Naive thymus-derived CD8-positive, alpha-beta T cell (primary cell): ENCODE measurements around the gene ZBTB8A. TPM values are rescaled to one million over a fixed set of nuclear protein-coding genes. Genes with fewer than 3 reads are reported as not detected.

ENCODE experiments used
- ATAC-seq, 2 donors: fragments of 150-1000 bp; cut with Tn5 transposase in 1 of 2; sonication (Bioruptor Pico), chemical (Tn5 transposase) in 1 of 2; 1 replicate in 1 of 2; 2 replicates in 1 of 2; pipeline ENCODE4 v1.10.0; 2021; ENCODE audit warnings: mild to moderate bottlenecking in 2 of 2, moderate library complexity in 2 of 2
- POLR2A ChIA-PET: fragments of 350-600 bp; sonication (Branson Sonifier 250); formaldehyde crosslinking; loops from one replicate; lab custom pipeline; 2021; ENCODE audit warnings: antibody characterized with exemption; lab: Charles Lee
- DNase-seq, 10 donors: peaks; one replicate each; pipeline versions ENCODE4 v3.0.0 to v3.0.0-alpha.2; 2020 to 2022
- H3K27ac Mint-ChIP-seq, 10 donors: one replicate each; pipeline ENCODE4 v1.8.0; 2020 to 2022; ENCODE audit warnings: mild to moderate bottlenecking in 10 of 10, mixed read lengths in 10 of 10, moderate library complexity in 4 of 10, inconsistent platforms in 1 of 10
- H3K27me3 Mint-ChIP-seq, 5 donors: one replicate each; pipeline ENCODE4 v1.8.0; 2021 to 2022; ENCODE audit warnings: mixed read lengths in 5 of 5
- H3K36me3 Mint-ChIP-seq, 3 donors: one replicate each; pipeline ENCODE4 v1.8.0; 2020 to 2022; ENCODE audit warnings: mixed read lengths in 3 of 3, mild to moderate bottlenecking in 2 of 3, inconsistent platforms in 1 of 3
- H3K4me1 Mint-ChIP-seq, 4 donors: one replicate each; pipeline ENCODE4 v1.8.0; 2021 to 2022; ENCODE audit warnings: mixed read lengths in 4 of 4
- H3K4me3 Mint-ChIP-seq, 10 donors: one replicate each; pipeline ENCODE4 v1.8.0; 2020 to 2022; ENCODE audit warnings: mild to moderate bottlenecking in 10 of 10, mixed read lengths in 10 of 10, moderate library complexity in 6 of 10, inconsistent platforms in 1 of 10
- H3K9me3 Mint-ChIP-seq, 9 donors: one replicate each; pipeline ENCODE4 v1.8.0; 2020 to 2022; ENCODE audit warnings: mixed read lengths in 9 of 9, mild to moderate bottlenecking in 3 of 9, inconsistent platforms in 1 of 9, moderate library complexity in 1 of 9
- polyA plus RNA-seq, 3 donors: library from polyadenylated mRNA; unstranded; fragments of 300-500 nt; fragmentation: Illumina TruSeq; gene quantifications; one replicate each; pipeline ENCODE4 v1.2.3, GENCODE V29; 2021
- total RNA-seq, 8 experiments: library from RNA in 2 of 8; stranded (reverse) in 2 of 8; gene quantifications; one replicate each; pipeline ENCODE4 v1.2.3 and lab custom pipeline; 2021 to 2026

The ZBTB8A gene
- total and polyA plus RNA-seq, 5 experiments from 2014 or later, result not detected

DNA sequence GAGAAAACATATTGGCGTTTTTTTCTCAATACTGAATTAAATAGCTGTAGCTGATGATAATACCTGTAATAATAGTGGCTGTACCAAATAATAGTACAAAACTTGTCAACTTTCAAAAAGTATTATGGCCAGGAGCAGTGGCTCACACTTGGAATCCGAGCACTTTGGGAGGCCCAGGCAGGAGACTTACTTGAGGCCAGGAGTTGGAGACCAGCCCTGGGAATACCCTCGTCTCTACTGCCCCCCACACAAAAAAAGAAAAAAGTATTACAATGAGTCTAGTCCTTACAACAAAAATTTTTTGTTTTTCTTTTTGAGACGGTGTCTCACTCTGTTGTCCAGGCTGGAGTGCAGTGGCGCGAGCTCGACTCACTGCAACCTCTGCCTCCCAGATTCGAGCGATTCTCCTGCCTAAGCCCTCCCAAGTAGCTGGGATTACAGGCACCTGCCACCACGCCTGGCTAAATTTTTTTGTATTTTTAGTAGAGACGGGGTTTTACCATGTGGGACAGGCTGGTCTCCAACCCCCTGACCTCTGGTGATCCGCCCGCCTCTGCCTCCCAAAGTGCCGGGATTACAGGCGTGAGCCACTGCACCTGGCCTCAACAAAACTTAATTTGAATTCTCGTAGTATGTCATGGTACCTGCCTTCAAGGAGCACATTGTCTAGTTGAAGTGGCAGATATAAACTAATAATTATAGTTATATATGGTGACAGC, 113.2 kb downstream of the ZBTB8A start:
- H3K4me1 Mint-ChIP-seq, result peaks cover 23 to 76% (median 70%) of the 10 kb centered on the region in 4 donors
- ATAC-seq (no peak), DNase-seq (no peak)
- peaks cover 8 to 57% (median 11%) of the 10 kb centered on the region in 3 donors for H3K36me3 Mint-ChIP-seq
- H3K27ac Mint-ChIP-seq, result peak overlapping the region; percentile 90 to 100 (median 99)
- no peaks in the 10 kb centered on the region for H3K9me3 Mint-ChIP-seq
- H3K27me3 Mint-ChIP-seq, result no peaks in the 10 kb centered on the region
- POLR2A ChIA-PET, result interaction anchor here (1.1 kb wide), 1 partner anchor 20 kb away, joined by 3 read pairs; no protein-coding TSS in a partner anchor
- H3K4me3 Mint-ChIP-seq, result peak overlapping the region; percentile 81 to 99 (median 96)

Other genes with a start within 250 kb of the ZBTB8A start
- gene HDAC1, start 247.3 kb upstream of the ZBTB8A start, total RNA-seq, result 100 to 1,000 TPM; 154 to 156 TPM
- gene HDAC1, start 247.3 kb upstream of the ZBTB8A start, polyA plus RNA-seq, result 100 to 1,000 TPM; 171 to 202 (median 173) TPM
- 10 to 100 TPM; 39.1 to 41.1 TPM for gene MARCKSL1, start 203.2 kb upstream of the ZBTB8A start, total RNA-seq
- gene MARCKSL1, start 203.2 kb upstream of the ZBTB8A start, polyA plus RNA-seq, result 10 to 100 TPM; 37.8 to 81.4 (median 72.7) TPM
- gene FAM229A, start 176.9 kb upstream of the ZBTB8A start, total RNA-seq, result 10 to 100 TPM; 28.7 to 30.7 TPM
- gene FAM229A, start 176.9 kb upstream of the ZBTB8A start, polyA plus RNA-seq, result under 1 TPM; 0.06 to 0.47 (median 0.14) TPM
- 1 to 10 TPM; 2.9 to 3.7 TPM for gene TSSK3, start 176.9 kb upstream of the ZBTB8A start, total RNA-seq
- 1 to 10 TPM in 2 of 3 donors, under 1 TPM in 1; 0.20 to 2.5 (median 2.0) TPM for gene TSSK3, start 176.9 kb upstream of the ZBTB8A start, polyA plus RNA-seq
- 100 to 1,000 TPM; 112 to 113 TPM for gene BSDC1, start 145.0 kb upstream of the ZBTB8A start, total RNA-seq
- gene BSDC1, start 145.0 kb upstream of the ZBTB8A start, polyA plus RNA-seq, result 10 to 100 TPM; 29.5 to 39.6 (median 31.1) TPM
- gene ZBTB8B, start 74.4 kb upstream of the ZBTB8A start, total RNA-seq, result not detected
- gene ZBTB8B, start 74.4 kb upstream of the ZBTB8A start, polyA plus RNA-seq, result not detected
- gene ZBTB8OS, start 111.1 kb downstream of the ZBTB8A start, total RNA-seq, result 10 to 100 TPM; 54.3 to 57.2 TPM
- 10 to 100 TPM; 53.2 to 65.8 (median 65.6) TPM for gene ZBTB8OS, start 111.1 kb downstream of the ZBTB8A start, polyA plus RNA-seq
- 100 to 1,000 TPM; 191 to 193 TPM for gene RBBP4, start 111.8 kb downstream of the ZBTB8A start, total RNA-seq
- gene RBBP4, start 111.8 kb downstream of the ZBTB8A start, polyA plus RNA-seq, result 100 to 1,000 TPM; 226 to 251 (median 231) TPM
- not detected for gene SYNC, start 163.3 kb downstream of the ZBTB8A start, total RNA-seq
- not detected for gene SYNC, start 163.3 kb downstream of the ZBTB8A start, polyA plus RNA-seq